Measurements from ENCODE around the gene SMAD7.

The SMAD7 gene

GRCh38 chr18:48950536-48951447, at the start of gene SMAD7:
TSS of gene SMAD7 (minus strand) at chr18:48950965. CDS start at chr18:48950424, 541 bp downstream.
- no peak for DNase-seq (ENCODE audit: low spot score)

- DNase-seq (ENCODE audit: low spot score), result no peak
Observed at GRCh38 chr18:48999569-48999968, 48.8 kb upstream of the SMAD7 start.

GRCh38 chr18:48997985-48998831, 47.4 kb upstream of the SMAD7 start:
- DNase-seq (ENCODE audit: low spot score), result no peak

GRCh38 chr18:48997681-48997984, 46.9 kb upstream of the SMAD7 start:
- DNase-seq (ENCODE audit: low spot score), result no peak

GRCh38 chr18:48996901-48997463, 46.2 kb upstream of the SMAD7 start:
- no peak for DNase-seq (ENCODE audit: low spot score)

GRCh38 chr18:48996041-48996440, 45.3 kb upstream of the SMAD7 start:
- DNase-seq (ENCODE audit: low spot score), result no peak

- no peak for DNase-seq (ENCODE audit: low spot score)
Observed at GRCh38 chr18:48994926-48995835, 44.4 kb upstream of the SMAD7 start.

- DNase-seq (ENCODE audit: low spot score), result no peak
Observed at GRCh38 chr18:48994044-48994651, 43.4 kb upstream of the SMAD7 start.

GRCh38 chr18:48993586-48993985, 42.8 kb upstream of the SMAD7 start:
- DNase-seq (ENCODE audit: low spot score), result no peak

- no peak for DNase-seq (ENCODE audit: low spot score)
Observed at GRCh38 chr18:48992791-48993555, 42.2 kb upstream of the SMAD7 start.

- no peak for DNase-seq (ENCODE audit: low spot score)
Observed at GRCh38 chr18:48992133-48992532, 41.4 kb upstream of the SMAD7 start.

- DNase-seq (ENCODE audit: low spot score), result no peak
Observed at GRCh38 chr18:48991676-48992075, 40.9 kb upstream of the SMAD7 start.

- DNase-seq (ENCODE audit: low spot score), result no peak
Observed at GRCh38 chr18:48991319-48991660, 40.5 kb upstream of the SMAD7 start.

- DNase-seq (ENCODE audit: low spot score), result no peak
Observed at GRCh38 chr18:48990481-48991318, 39.9 kb upstream of the SMAD7 start.

GRCh38 chr18:48989304-48990303, 38.8 kb upstream of the SMAD7 start:
- no peak for DNase-seq (ENCODE audit: low spot score)

GRCh38 chr18:48988508-48989303, 37.9 kb upstream of the SMAD7 start:
- no peak for DNase-seq (ENCODE audit: low spot score)

GRCh38 chr18:48987821-48988220, 37.1 kb upstream of the SMAD7 start:
- no peak for DNase-seq (ENCODE audit: low spot score)
